GM21723 (cell line): Measurements from ENCODE around the gene CXADR.
A peak's percentile ranks its signal among the peaks of the same experiment; 100 is the strongest.

Experiments used
- ATAC-seq: cut with Tn5 transposase; IDR thresholded peaks from one replicate; pipeline ENCODE4 v1.9.1; 2021; ENCODE audit warnings: mild to moderate bottlenecking, moderate library complexity; ENCODE audit not compliant: unreplicated experiment

The CXADR gene

DNA sequence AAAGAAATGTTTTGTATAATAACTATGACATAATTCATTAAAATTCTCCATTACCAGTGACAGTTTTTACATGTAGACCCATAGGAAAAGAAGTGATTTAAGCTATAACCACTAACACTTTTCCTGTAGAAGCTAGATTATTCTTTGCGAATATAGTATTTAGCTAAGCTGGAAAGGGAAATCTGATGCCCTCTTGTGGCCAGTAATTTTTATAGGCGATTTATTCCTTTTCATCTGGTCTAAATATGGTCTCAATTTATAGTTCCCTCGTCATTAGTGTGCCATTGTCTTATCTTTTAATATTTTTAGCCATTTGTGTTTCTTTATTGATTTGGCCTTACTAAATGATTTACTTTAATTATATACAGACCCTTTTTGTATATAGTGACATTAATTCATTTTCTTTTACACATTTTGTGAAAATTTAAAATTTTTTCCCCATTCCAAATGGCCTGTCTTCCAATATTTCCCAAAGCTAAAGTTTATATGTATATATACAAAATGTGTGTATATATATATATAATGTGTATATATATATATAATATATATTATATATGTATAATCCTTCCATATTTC lies 73.1 kb downstream of the CXADR start:
- no peak for ATAC-seq

DNA sequence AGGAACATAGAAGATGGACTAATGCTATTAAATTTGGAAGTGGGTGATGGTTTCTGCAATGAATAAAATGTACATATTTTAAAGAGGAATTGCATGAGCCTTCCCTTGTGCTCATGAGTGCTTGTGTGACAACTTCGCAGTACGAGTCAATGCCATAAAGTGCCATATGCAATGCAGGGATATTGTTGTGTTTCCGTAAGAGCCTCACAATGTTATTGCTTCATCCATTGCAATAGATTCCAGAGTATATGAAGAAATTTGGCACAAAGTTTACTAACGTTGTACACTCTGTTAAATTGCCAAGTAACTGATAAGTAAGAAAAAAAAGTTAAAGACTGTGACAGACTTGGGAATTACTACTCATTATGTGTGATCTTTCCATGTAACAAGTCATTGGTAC lies 77.6 kb downstream of the CXADR start:
- no peak for ATAC-seq

DNA sequence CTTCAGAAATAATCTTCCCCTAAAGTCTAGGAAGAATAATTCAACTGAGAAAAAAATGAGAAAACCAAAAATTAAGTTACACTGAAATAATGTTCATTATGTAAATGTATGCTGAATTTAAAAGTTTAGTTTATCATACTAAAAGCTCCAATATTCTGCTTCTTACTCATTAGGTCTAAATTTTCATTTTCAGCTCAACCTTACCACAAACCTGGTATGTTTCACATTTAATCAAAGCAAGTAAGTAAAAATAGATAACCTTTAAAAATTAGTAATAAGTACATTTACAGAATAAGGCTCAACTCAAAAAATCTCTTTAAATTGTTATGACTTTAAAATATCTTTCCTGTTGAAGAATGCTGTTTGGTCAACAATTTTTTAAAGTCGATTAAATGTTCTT lies 84.8 kb downstream of the CXADR start:
- ATAC-seq, result peak; percentile 54

DNA sequence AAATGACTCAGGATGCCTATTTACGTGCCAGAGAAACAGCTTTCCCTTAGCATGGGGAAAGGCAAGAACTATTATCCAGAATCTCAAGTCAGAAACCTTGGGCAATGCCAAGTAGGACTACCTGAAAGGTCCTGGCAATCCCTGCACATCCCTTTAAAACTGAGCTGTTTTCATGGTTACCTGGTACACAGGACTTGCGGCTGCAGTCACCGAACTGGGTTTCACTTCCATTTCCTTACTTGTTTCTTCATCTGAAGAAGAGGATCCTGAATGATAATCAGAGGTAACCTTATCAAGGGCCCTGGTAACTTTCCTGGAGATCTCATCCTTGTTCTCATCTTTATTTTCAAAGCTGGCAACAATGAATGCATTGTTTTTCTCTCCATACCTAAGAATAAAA lies 85.6 kb downstream of the CXADR start:
- ATAC-seq, result peak; percentile 83

- no peak for ATAC-seq
Measured at GRCh38 chr21:17602874-17603273, 90.0 kb downstream of the CXADR start.

- ATAC-seq, result no peak
Measured at GRCh38 chr21:17607684-17608083, 94.8 kb downstream of the CXADR start.

GRCh38 chr21:17609681-17610080 lies 96.8 kb downstream of the CXADR start:
- ATAC-seq, result no peak

- ATAC-seq, result no peak
Measured at GRCh38 chr21:17610911-17611310, 98.1 kb downstream of the CXADR start.

- ATAC-seq, result peak; percentile 70
Measured at GRCh38 chr21:17611414-17612022, 98.7 kb downstream of the CXADR start.

DNA sequence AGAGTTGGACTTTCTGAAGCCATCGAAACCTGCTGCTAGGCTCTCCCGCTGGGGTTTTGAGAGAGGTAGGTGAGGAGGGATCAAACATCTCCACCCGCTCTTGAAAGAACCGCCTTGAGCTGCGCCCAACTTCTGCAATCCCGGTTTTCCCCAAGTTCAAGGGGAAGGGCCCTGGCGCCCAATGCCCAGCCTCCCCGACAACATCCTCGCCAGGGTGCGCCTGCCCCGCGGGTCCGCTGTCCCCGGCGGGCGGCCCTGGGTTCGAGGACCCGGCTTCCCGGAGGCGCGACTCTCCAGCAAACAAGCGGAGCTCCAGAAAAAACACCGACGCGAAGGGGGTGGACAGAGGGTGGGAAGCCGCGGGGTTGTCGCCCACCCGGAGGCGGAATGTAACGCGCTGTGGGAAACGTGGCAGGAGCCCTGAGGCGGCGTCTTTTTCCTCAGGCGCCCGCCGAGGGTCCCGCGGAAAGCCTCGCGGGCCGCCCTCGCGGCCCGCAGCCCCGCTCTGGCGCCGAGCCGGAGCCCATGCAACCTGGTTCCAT lies 99.3 kb downstream of the CXADR start:
- peak; percentile 14 for ATAC-seq

GRCh38 chr21:17612565-17613241 lies 99.9 kb downstream of the CXADR start, which contains the start of gene BTG3:
TSS of gene BTG3 (minus strand) at chr21:17612901. CDS start at chr21:17609144, 3,757 bp downstream.
- ATAC-seq, result peak; percentile 74

DNA sequence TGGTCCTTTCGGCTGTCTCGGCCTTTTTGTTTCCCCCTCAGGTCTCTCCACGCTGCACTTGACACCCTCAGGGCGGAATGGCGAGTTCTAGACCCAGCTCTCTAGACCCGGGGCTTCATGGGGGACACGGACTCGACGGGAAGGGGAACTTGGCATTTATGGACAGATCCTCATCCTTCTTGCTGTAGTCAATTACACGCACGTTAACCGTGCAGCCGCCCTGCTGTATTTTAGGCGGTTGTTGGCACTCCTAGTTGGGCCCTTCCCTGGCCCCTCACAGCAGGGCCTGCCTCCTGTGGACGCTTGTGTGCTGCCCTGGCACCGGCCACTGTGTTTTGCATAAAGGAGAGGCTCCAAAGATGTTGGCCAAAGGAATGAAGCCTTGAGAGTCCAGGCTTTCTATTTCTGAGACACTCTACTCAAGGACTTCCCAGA lies 100.4 kb downstream of the CXADR start:
- no peak for ATAC-seq

DNA sequence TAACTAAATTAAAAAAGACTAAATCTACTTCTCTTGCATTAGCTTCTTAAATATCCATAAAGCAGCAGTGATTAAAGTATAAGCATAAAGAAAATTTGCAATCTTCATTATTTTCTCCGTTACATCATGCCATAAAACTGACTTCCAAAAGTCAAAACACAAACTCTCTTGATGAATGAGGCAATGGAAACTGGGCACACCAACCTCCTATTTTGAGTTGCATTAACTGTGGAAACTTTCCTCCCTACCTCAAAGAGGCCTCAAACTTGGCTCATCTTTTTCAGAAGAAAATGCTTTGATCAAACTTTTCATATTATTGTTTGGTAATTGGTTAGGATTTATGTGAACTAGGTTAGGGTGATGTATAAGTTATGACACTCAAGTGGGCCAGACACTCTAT lies 104.0 kb downstream of the CXADR start:
- ATAC-seq, result no peak

DNA sequence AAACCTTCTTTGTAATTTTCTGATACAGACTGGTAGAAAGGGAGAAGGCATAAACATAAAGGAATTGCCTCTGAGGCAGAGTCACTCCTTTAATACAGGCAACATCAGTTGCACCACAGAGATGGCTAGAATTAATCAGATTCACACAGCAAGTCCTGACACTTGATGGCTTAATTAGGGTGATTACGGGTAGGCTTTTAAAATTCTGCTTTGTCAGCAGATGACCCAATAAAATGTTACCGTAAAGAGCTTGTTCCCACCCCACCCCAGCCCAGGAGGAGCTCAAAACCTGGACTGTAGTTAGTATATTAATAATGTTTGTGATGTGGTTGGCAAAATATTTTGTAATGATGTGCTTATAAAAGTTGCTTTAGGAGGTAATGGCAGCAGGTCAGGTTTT lies 109.2 kb downstream of the CXADR start:
- ATAC-seq, result no peak

DNA sequence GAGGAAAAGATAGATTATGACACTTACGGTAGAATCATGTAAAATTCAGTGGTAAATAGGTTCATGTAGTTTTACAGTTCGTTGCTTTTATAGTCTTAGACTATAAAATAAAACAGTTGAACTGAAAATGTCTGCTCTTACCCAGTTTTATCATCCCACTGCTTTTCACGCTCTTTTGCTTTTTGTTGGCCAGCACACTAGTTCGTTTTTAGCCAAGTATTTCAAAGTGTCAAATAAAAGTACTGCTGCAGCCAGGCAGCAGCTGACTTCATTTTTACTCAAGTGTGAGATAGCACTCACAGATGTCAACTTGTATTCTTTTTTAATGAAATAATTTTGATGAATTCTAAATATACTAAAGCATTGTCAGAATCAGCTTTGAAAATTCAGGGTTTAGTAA lies 118.4 kb downstream of the CXADR start:
- no peak for ATAC-seq

DNA sequence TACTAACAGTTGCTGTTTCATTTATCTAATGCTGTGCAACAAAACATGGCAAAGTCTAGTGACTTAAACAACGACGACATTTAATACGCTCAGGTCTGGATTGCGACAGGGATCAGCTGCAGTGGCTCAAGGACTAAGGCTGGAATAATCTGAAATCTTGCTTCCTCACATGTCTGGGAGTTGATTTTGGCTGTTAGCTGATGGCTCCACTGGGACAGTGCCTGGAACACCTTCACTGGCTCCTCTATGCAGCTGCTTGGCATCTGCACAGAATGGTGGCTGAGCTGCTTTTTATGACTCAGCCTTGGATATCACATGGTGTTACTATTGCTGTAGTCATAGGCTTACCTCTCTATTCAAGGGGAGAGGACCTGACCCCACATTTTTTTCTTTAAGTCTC lies 123.9 kb downstream of the CXADR start:
- ATAC-seq, result no peak

GRCh38 chr21:17640821-17641220 lies 128.0 kb downstream of the CXADR start:
- no peak for ATAC-seq
